ENCODE results near the gene ZFP36. TPM values are rescaled to one million over a fixed set of nuclear protein-coding genes. Genes with fewer than 3 reads are reported as not detected.

Gene ZFP36, protein sequence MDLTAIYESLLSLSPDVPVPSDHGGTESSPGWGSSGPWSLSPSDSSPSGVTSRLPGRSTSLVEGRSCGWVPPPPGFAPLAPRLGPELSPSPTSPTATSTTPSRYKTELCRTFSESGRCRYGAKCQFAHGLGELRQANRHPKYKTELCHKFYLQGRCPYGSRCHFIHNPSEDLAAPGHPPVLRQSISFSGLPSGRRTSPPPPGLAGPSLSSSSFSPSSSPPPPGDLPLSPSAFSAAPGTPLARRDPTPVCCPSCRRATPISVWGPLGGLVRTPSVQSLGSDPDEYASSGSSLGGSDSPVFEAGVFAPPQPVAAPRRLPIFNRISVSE
- total RNA-seq: 100 to 1,000 TPM; 107 to 202 TPM

DNA sequence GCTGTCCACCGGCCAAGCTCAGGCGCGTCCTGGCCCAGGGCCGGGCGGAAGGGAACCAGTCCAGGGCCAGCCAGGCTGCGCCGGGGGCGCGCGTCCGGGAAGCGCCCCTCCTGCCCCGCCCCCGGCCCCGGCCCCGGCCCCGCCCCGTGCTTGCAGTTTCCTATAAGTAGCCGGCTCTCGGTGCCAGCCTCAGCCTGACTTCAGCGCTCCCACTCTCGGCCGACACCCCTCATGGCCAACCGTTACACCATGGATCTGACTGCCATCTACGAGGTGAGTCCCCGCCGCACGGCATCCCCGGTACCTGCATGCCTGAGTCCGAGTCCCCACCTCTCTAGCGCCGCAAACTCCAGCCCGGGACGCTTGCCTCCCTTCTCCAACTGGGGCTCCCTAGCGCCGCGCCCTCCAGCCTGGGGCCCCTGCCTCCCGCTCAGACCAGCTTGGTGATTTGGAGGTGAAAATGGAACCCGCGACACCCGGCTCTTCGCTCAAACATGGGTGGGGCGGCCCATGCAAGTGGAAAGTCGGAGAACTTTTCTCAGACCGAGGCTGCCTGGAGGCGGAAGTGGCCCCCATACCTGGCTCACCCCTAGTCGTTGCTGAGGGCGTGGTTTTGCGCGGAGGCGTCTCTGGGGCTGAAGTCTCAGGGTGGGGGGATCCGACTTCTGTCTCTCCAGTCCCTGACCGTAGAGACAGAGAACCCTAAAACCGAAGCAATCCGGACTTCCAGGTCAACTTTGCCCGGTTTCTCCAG, at the start of gene ZFP36:
Gene ZFP36 (plus strand): TSS at position 192 of the 754 bp plus-strand sequence. CDS start 58 bp downstream, at position 250.
- DNase-seq (ENCODE audit: low spot score): peak; percentile 98
- peak within 1 kb of the TSS; percentile 86 to 89 for H3K4me3 ChIP-seq
- peak within 1 kb of the TSS; percentile 99 to 100 for H3K27ac ChIP-seq
- peaks cover 0 to 57% of the 10 kb centered on the region in 2 donors for H3K4me1 ChIP-seq
- TF ChIP-seq, protein P1, sequence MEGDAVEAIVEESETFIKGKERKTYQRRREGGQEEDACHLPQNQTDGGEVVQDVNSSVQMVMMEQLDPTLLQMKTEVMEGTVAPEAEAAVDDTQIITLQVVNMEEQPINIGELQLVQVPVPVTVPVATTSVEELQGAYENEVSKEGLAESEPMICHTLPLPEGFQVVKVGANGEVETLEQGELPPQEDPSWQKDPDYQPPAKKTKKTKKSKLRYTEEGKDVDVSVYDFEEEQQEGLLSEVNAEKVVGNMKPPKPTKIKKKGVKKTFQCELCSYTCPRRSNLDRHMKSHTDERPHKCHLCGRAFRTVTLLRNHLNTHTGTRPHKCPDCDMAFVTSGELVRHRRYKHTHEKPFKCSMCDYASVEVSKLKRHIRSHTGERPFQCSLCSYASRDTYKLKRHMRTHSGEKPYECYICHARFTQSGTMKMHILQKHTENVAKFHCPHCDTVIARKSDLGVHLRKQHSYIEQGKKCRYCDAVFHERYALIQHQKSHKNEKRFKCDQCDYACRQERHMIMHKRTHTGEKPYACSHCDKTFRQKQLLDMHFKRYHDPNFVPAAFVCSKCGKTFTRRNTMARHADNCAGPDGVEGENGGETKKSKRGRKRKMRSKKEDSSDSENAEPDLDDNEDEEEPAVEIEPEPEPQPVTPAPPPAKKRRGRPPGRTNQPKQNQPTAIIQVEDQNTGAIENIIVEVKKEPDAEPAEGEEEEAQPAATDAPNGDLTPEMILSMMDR (IDR thresholded peaks at IDR 0.05): no peak
- peaks cover 25% of the 10 kb centered on the region for H3K36me3 ChIP-seq
- H3K9me3 ChIP-seq: no peaks in the 10 kb centered on the region
- no peaks in the 10 kb centered on the region for H3K27me3 ChIP-seq

DNA sequence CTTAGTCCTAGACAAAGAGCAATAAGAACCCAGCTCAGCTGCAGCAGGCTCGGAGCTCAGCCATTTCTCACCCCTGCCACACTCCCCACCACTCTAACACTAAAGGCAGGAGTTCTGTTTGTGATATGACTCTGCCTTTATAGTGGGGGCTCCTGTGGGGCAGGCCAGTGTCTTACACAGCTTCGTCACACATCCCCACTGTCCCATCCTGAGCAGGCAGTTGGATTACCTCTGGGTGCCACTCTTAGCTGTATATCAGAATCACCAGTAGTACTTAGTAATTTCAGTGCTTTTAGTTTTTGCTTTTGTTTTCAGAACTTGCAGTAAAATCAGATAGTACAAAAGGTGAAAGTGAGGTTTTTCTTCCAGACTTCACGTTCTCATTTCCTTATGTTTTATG, 47.6 kb upstream of the ZFP36 start:
- peaks cover 79% of the 10 kb centered on the region for H3K36me3 ChIP-seq

DNA sequence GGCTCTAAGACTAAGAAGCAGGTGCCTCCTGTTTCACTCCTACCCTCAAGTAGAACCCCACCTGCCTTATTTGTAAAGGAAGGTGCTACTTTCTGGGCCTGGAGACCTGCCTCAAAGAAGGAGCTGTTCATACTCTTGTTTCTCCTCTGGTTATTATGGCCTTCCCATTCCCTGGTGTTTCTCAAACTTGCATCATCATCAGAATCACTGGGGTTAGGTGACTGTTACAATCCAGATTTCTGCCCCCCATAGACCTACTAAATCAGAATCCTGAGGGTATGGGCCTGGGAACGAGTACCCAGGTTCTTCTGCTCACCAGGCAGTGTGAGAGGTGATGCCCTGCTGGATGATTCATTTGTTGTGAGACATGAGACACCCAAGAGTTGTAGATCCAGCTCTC, 46.0 kb upstream of the ZFP36 start:
- TF ChIP-seq, protein P1 (IDR thresholded peaks at IDR 0.05): no peak
- no peak overlapping the region for H3K27ac ChIP-seq

More for the DNA sequence above, 47.6 kb upstream of the ZFP36 start:
- Histone ChIP-seq H3K9me3 (no peaks in the 10 kb centered on the region), H3K27ac (no peak overlapping the region), H3K4me3 (no peak overlapping the region), H3K4me1 (peaks cover 0 to 21% of the 10 kb centered on the region in 2 donors), H3K27me3 (no peaks in the 10 kb centered on the region)
- DNase-seq (ENCODE audit: low spot score): no peak
- TF ChIP-seq, protein P1 (IDR thresholded peaks at IDR 0.05): no peak

DNA sequence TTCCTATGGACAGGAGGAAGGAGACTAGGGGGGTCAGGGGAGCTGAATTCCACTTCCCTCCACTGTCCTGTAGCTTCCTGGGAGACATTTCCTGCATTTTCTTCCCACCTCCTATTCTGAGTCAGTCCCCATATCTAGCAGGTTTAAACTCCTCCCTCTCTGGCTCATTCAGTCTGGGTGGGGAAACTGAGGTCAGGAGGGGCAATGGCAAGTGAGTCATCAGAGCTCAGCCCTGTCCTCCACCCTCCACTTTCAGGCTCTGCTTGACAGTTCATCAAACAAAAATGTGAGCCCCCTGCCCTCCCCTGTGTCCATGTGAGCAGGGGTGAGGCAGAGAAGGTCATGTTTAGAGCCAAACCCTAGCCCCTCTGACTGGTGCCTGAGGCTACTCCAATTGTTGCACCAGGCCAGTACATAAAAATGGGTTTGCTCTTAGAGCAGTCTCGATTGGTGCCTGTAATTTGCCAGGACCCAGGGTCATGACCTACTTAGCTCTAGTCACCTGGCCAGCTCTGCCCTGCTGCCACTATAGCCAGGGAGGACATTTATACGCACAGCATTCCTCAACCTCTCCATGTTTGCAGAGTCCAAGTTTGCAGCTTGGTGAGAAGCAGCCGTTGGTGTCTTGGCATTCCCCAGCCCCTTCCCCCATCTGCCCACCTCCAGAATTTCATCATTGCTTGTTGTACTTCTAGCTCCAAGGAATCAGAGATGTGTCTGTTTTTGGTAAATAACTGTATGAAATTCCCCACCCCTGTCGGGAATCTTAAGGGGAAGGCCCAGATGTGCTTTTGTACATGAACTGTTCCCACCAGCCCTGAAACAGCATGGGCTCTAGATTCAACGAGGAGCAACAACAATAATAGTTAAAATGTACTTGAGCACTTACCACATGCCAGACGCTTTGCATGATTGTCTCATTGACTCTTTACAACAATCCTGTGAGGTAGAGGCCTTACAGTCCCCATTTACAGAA, 43.7 kb upstream of the ZFP36 start:
- Histone ChIP-seq H3K27ac (peak overlapping the region; percentile 43 to 53), H3K9me3 (no peaks in the 10 kb centered on the region)
- TF ChIP-seq, protein P1 (IDR thresholded peaks at IDR 0.05): no peak

More for the DNA sequence above, 46.0 kb upstream of the ZFP36 start:
- peaks cover 0 to 22% of the 10 kb centered on the region in 2 donors for H3K4me1 ChIP-seq
- DNase-seq (ENCODE audit: low spot score): no peak
- H3K36me3 ChIP-seq: peaks cover 65% of the 10 kb centered on the region
- no peak overlapping the region for H3K4me3 ChIP-seq
- H3K27me3 ChIP-seq: no peaks in the 10 kb centered on the region
- H3K9me3 ChIP-seq: no peaks in the 10 kb centered on the region

GRCh38 chr19:39363901-39364457, 42.7 kb upstream of the ZFP36 start:
- peak overlapping the region; percentile 20 to 53 for H3K27ac ChIP-seq
- TF ChIP-seq, protein P1 (IDR thresholded peaks at IDR 0.05): no peak
- DNase-seq (ENCODE audit: low spot score): no peak
- H3K4me1 ChIP-seq: peaks cover 0 to 22% of the 10 kb centered on the region in 2 donors
- H3K36me3 ChIP-seq: peaks cover 43% of the 10 kb centered on the region
- H3K9me3 ChIP-seq: no peaks in the 10 kb centered on the region
- H3K27me3 ChIP-seq: no peaks in the 10 kb centered on the region
- H3K4me3 ChIP-seq: no peak overlapping the region

More for the DNA sequence above, 43.7 kb upstream of the ZFP36 start:
- no peak overlapping the region for H3K4me3 ChIP-seq
- peaks cover 48% of the 10 kb centered on the region for H3K36me3 ChIP-seq
- no peak for DNase-seq (ENCODE audit: low spot score)
- no peaks in the 10 kb centered on the region for H3K27me3 ChIP-seq
- H3K4me1 ChIP-seq: peaks cover 0 to 22% of the 10 kb centered on the region in 2 donors

All from right atrium auricular region (tissue), 2 donors.